ENCODE data around the gene CACNA1S.

CACNA1S gene

GRCh38 chr1:201119206-201120197 is 7.3 kb upstream of the CACNA1S start:
- peak; percentile 67 for TF ChIP-seq CTCF (IDR thresholded peaks at IDR 0.05; ENCODE audit: low read depth, low read length)
- no peak overlapping the region for H3K4me3 ChIP-seq (ENCODE audit: low read depth, low read length)

GRCh38 chr1:201116091-201116490 is 3.9 kb upstream of the CACNA1S start:
- TF ChIP-seq CTCF (IDR thresholded peaks at IDR 0.05; ENCODE audit: low read depth, low read length): no peak

GRCh38 chr1:201115390-201115937 is 3.2 kb upstream of the CACNA1S start:
- no peak overlapping the region for H3K4me3 ChIP-seq (ENCODE audit: low read depth, low read length)
- no peak for TF ChIP-seq CTCF (IDR thresholded peaks at IDR 0.05; ENCODE audit: low read depth, low read length)

More at GRCh38 chr1:201116091-201116490, 3.9 kb upstream of the CACNA1S start:
- no peak overlapping the region for H3K4me3 ChIP-seq (ENCODE audit: low read depth, low read length)

- peak overlapping the region; percentile 57 for H3K4me3 ChIP-seq (ENCODE audit: low read depth, low read length)
- TF ChIP-seq CTCF (IDR thresholded peaks at IDR 0.05; ENCODE audit: low read depth, low read length): peak; percentile 73
Observed at GRCh38 chr1:201114245-201115131, 2.3 kb upstream of the CACNA1S start.

GRCh38 chr1:201113451-201114244 is 1.4 kb upstream of the CACNA1S start:
- H3K4me3 ChIP-seq (ENCODE audit: low read depth, low read length): peak overlapping the region; percentile 57
- no peak for TF ChIP-seq CTCF (IDR thresholded peaks at IDR 0.05; ENCODE audit: low read depth, low read length)

GRCh38 chr1:201112926-201113325 is 700 bp upstream of the CACNA1S start:
- H3K4me3 ChIP-seq (ENCODE audit: low read depth, low read length): no peak overlapping the region
- no peak for TF ChIP-seq CTCF (IDR thresholded peaks at IDR 0.05; ENCODE audit: low read depth, low read length)

Data from WI38 (cell line).